Activated T-cell treated with anti-CD3 and anti-CD28 coated beads, Interleukin-2, amount 50 U/mL, for 4 hours (primary cell): ENCODE measurements around the gene RNF149. TPM values are rescaled to one million over a fixed set of nuclear protein-coding genes. Genes with fewer than 3 reads are reported as not detected.
A peak's percentile ranks its signal among the peaks of the same experiment; 100 is the strongest.

Source experiments
- ATAC-seq, 2 donors: fragments of 200-7000 bp; cut with Tn5 transposase; one replicate each; pipeline ENCODE4 v1.10.0; 2021
- DNase-seq: peaks from one replicate; pipeline ENCODE4 v3.0.0-alpha.2; 2020
- H3K27me3 Mint-ChIP-seq: one replicate; pipeline ENCODE4 v1.8.0; 2021; ENCODE audit warnings: low read depth, mixed read lengths
- H3K36me3 Mint-ChIP-seq: one replicate; pipeline ENCODE4 v1.8.0; 2022; ENCODE audit warnings: mixed read lengths; ENCODE audit not compliant: insufficient read depth
- H3K4me1 Mint-ChIP-seq: one replicate; pipeline ENCODE4 v1.8.0; 2021; ENCODE audit warnings: low read depth, mixed read lengths
- H3K4me3 Mint-ChIP-seq: one replicate; pipeline ENCODE4 v1.8.0; 2021; ENCODE audit warnings: mild to moderate bottlenecking, moderate library complexity, mixed read lengths
- H3K9me3 Mint-ChIP-seq: one replicate; pipeline ENCODE4 v1.8.0; 2021; ENCODE audit warnings: mixed read lengths
- total RNA-seq, 3 donors: library from RNA; stranded (reverse); gene quantifications; one replicate each; pipeline ENCODE4 v1.2.1, GENCODE V29; 2021

Gene RNF149
- total RNA-seq, 3 donors from 2014 or later = 27.3 to 33.3 (median 27.3) TPM

- peaks cover 57% of the 10 kb centered on the region for H3K4me1 Mint-ChIP-seq
- no peaks in the 10 kb centered on the region for H3K27me3 Mint-ChIP-seq
- no peak for DNase-seq
- no peaks in the 10 kb centered on the region for H3K9me3 Mint-ChIP-seq
- no peak for ATAC-seq
- H3K4me3 Mint-ChIP-seq = peak overlapping the region; percentile 40
- peaks cover 32% of the 10 kb centered on the region for H3K36me3 Mint-ChIP-seq
Observed at GRCh38 chr2:101295895-101296294, 12.6 kb downstream of the RNF149 start.

- Mint-ChIP-seq H3K4me3 (no peak overlapping the region), H3K9me3 (no peaks in the 10 kb centered on the region), H3K27me3 (no peaks in the 10 kb centered on the region), H3K4me1 (peaks cover 49% of the 10 kb centered on the region), H3K36me3 (peaks cover 31% of the 10 kb centered on the region)
- DNase-seq (no peak), ATAC-seq (no peak)
Observed at GRCh38 chr2:101294861-101295260, 13.6 kb downstream of the RNF149 start.

GRCh38 chr2:101293544-101293943 lies 15.0 kb downstream of the RNF149 start:
- DNase-seq = no peak
- Mint-ChIP-seq H3K4me1 (peaks cover 40% of the 10 kb centered on the region), H3K4me3 (no peak overlapping the region), H3K9me3 (no peaks in the 10 kb centered on the region), H3K36me3 (peaks cover 24% of the 10 kb centered on the region), H3K27me3 (no peaks in the 10 kb centered on the region)
- ATAC-seq = no peak

- Mint-ChIP-seq H3K9me3 (no peaks in the 10 kb centered on the region), H3K27me3 (no peaks in the 10 kb centered on the region), H3K4me3 (no peak overlapping the region), H3K36me3 (peaks cover 24% of the 10 kb centered on the region), H3K4me1 (peaks cover 33% of the 10 kb centered on the region)
- DNase-seq (no peak), ATAC-seq (no peak)
Observed at GRCh38 chr2:101291973-101292372, 16.5 kb downstream of the RNF149 start.

GRCh38 chr2:101290711-101291110 lies 17.8 kb downstream of the RNF149 start:
- peaks cover 24% of the 10 kb centered on the region for H3K4me1 Mint-ChIP-seq
- no peak overlapping the region for H3K4me3 Mint-ChIP-seq
- H3K36me3 Mint-ChIP-seq = peaks cover 30% of the 10 kb centered on the region
- ATAC-seq (no peak), DNase-seq (no peak)
- no peaks in the 10 kb centered on the region for H3K9me3 Mint-ChIP-seq
- no peaks in the 10 kb centered on the region for H3K27me3 Mint-ChIP-seq

- DNase-seq (no peak), ATAC-seq (no peak)
- H3K27me3 Mint-ChIP-seq = no peaks in the 10 kb centered on the region
- H3K9me3 Mint-ChIP-seq = no peaks in the 10 kb centered on the region
- H3K4me1 Mint-ChIP-seq = peaks cover 19% of the 10 kb centered on the region
- peaks cover 38% of the 10 kb centered on the region for H3K36me3 Mint-ChIP-seq
- no peak overlapping the region for H3K4me3 Mint-ChIP-seq
Observed at GRCh38 chr2:101287303-101287702, 21.2 kb downstream of the RNF149 start.

GRCh38 chr2:101286684-101287083 lies 21.8 kb downstream of the RNF149 start:
- H3K4me1 Mint-ChIP-seq = peaks cover 24% of the 10 kb centered on the region

GRCh38 chr2:101282980-101283379 lies 25.5 kb downstream of the RNF149 start:
- H3K4me1 Mint-ChIP-seq = peaks cover 30% of the 10 kb centered on the region
- no peak overlapping the region for H3K4me3 Mint-ChIP-seq
- H3K9me3 Mint-ChIP-seq = no peaks in the 10 kb centered on the region
- peak in 1 of 2 donors; percentile 23 for ATAC-seq
- peaks cover 58% of the 10 kb centered on the region for H3K36me3 Mint-ChIP-seq
- H3K27me3 Mint-ChIP-seq = no peaks in the 10 kb centered on the region
- no peak for DNase-seq

More at GRCh38 chr2:101286684-101287083, 21.8 kb downstream of the RNF149 start:
- DNase-seq (no peak), ATAC-seq (no peak)
- H3K9me3 Mint-ChIP-seq = no peaks in the 10 kb centered on the region
- H3K27me3 Mint-ChIP-seq = no peaks in the 10 kb centered on the region
- H3K4me3 Mint-ChIP-seq = no peak overlapping the region
- H3K36me3 Mint-ChIP-seq = peaks cover 43% of the 10 kb centered on the region

- ATAC-seq = no peak
- H3K36me3 Mint-ChIP-seq = peaks cover 60% of the 10 kb centered on the region
- DNase-seq = no peak
- no peak overlapping the region for H3K4me3 Mint-ChIP-seq
- H3K4me1 Mint-ChIP-seq = peaks cover 25% of the 10 kb centered on the region
- no peaks in the 10 kb centered on the region for H3K27me3 Mint-ChIP-seq
- no peaks in the 10 kb centered on the region for H3K9me3 Mint-ChIP-seq
Observed at GRCh38 chr2:101281482-101281881, 27.0 kb downstream of the RNF149 start.

- ATAC-seq = no peak
- no peak for DNase-seq
- H3K36me3 Mint-ChIP-seq = peaks cover 59% of the 10 kb centered on the region
- H3K27me3 Mint-ChIP-seq = no peaks in the 10 kb centered on the region
- no peak overlapping the region for H3K4me3 Mint-ChIP-seq
- H3K4me1 Mint-ChIP-seq = peaks cover 26% of the 10 kb centered on the region
- H3K9me3 Mint-ChIP-seq = no peaks in the 10 kb centered on the region
Observed at GRCh38 chr2:101278925-101279324, 29.6 kb downstream of the RNF149 start.

GRCh38 chr2:101277111-101277510 lies 31.4 kb downstream of the RNF149 start:
- Mint-ChIP-seq H3K27me3 (no peaks in the 10 kb centered on the region), H3K4me3 (no peak overlapping the region), H3K36me3 (peaks cover 52% of the 10 kb centered on the region), H3K4me1 (peaks cover 37% of the 10 kb centered on the region), H3K9me3 (no peaks in the 10 kb centered on the region)
- DNase-seq (no peak), ATAC-seq (no peak)

- H3K4me3 Mint-ChIP-seq = no peak overlapping the region
- DNase-seq (no peak), ATAC-seq (no peak)
- H3K27me3 Mint-ChIP-seq = no peaks in the 10 kb centered on the region
- peaks cover 47% of the 10 kb centered on the region for H3K36me3 Mint-ChIP-seq
- peaks cover 38% of the 10 kb centered on the region for H3K4me1 Mint-ChIP-seq
- no peaks in the 10 kb centered on the region for H3K9me3 Mint-ChIP-seq
Observed at GRCh38 chr2:101274142-101274541, 34.4 kb downstream of the RNF149 start.

- no peak overlapping the region for H3K4me3 Mint-ChIP-seq
- DNase-seq (no peak), ATAC-seq (no peak)
- H3K27me3 Mint-ChIP-seq = no peaks in the 10 kb centered on the region
- peaks cover 50% of the 10 kb centered on the region for H3K36me3 Mint-ChIP-seq
- no peaks in the 10 kb centered on the region for H3K9me3 Mint-ChIP-seq
- peaks cover 36% of the 10 kb centered on the region for H3K4me1 Mint-ChIP-seq
Observed at GRCh38 chr2:101273056-101273455, 35.4 kb downstream of the RNF149 start.

- no peaks in the 10 kb centered on the region for H3K27me3 Mint-ChIP-seq
- H3K4me1 Mint-ChIP-seq = peaks cover 40% of the 10 kb centered on the region
- H3K9me3 Mint-ChIP-seq = no peaks in the 10 kb centered on the region
- DNase-seq (no peak), ATAC-seq (peak; percentile 96 to 97)
- peak overlapping the region; percentile 8 for H3K4me3 Mint-ChIP-seq
- peaks cover 51% of the 10 kb centered on the region for H3K36me3 Mint-ChIP-seq
Observed at GRCh38 chr2:101272045-101272784, 36.3 kb downstream of the RNF149 start.

- H3K4me1 Mint-ChIP-seq = peaks cover 45% of the 10 kb centered on the region
Observed at GRCh38 chr2:101270700-101271259, 37.7 kb downstream of the RNF149 start.

More at GRCh38 chr2:101270700-101271259, 37.7 kb downstream of the RNF149 start:
- ATAC-seq = no peak
- DNase-seq = no peak
- H3K4me3 Mint-ChIP-seq = no peak overlapping the region
- H3K36me3 Mint-ChIP-seq = peaks cover 48% of the 10 kb centered on the region
- H3K9me3 Mint-ChIP-seq = no peaks in the 10 kb centered on the region
- H3K27me3 Mint-ChIP-seq = no peaks in the 10 kb centered on the region
